GM13977 (cell line): ENCODE results near the gene B4GALT1.

ENCODE experiments used
- DNase-seq: peaks from one replicate; pipeline ENCODE4 v3.0.0; 2012; ENCODE audit warnings: low spot score
- CTCF ChIP-seq: IDR thresholded peaks from 2 replicates; pipeline ENCODE4 v1.5.1; 2012; ENCODE audit warnings: mild to moderate bottlenecking, control low read depth; ENCODE audit not compliant: insufficient read depth; ENCODE audit errors: extremely low read depth, missing control alignments
- in situ Hi-C: fragments of 300-500 bp; cut with MboI; formaldehyde crosslinking; loops from one replicate; pipeline ENCODE4 v1.12.0; 2022; ENCODE audit warnings: low sequenced_read_pairs, low pct_unique_long_range_greater_than_20kb, mixed read lengths, inconsistent platforms; ENCODE audit not compliant: unreplicated experiment

The B4GALT1 gene

GRCh38 chr9:33148367-33149014 lies 18.6 kb downstream of the B4GALT1 start:
- TF ChIP-seq CTCF: no peak
- no peak for DNase-seq
- in situ Hi-C loops: no loop called here

DNA sequence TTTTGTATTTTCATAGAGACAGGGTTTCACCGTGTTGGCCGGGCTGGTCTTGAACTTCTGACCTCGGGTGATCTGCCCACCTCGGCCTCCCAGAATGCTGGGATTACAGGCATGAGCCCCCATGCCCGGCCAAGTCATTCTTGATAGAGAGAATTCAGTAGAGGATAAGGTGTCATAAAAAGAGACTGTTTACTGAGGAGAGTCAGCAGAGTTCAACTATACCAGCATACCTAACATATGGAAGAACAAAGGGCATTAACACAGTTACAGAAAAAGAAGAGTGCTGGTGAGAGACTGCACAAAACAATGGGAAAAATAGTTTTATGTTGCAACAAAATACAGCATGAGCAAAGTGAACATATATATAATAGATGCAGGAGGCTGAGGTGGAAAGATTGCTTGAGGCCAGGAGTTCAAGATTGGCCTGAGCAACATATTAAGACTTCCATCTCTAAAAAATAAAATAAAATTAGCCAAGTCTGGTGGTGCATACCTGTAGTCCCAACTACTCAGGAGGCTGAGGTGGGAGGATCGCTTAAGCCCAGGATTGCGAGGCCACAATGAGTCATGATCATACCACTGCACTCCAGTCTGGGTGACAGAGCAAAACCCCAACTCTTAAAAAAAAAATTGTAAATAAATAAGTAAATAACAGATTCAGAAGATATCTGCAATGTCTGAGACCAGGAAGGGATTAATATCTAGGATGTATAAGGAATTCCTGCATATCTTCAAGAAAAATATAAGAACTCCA lies 19.5 kb downstream of the B4GALT1 start:
- in situ Hi-C loops: no loop called here
- TF ChIP-seq CTCF: no peak
- DNase-seq: no peak

- TF ChIP-seq CTCF: no peak
- in situ Hi-C loops: no loop called here
- DNase-seq: no peak
Measured at GRCh38 chr9:33146298-33146697, 20.8 kb downstream of the B4GALT1 start.

- no peak for TF ChIP-seq CTCF
- no peak for DNase-seq
- in situ Hi-C loops: no loop called here
Measured at GRCh38 chr9:33144551-33144950, 22.6 kb downstream of the B4GALT1 start.

- no peak for DNase-seq
- in situ Hi-C loops: no loop called here
- TF ChIP-seq CTCF: no peak
Measured at GRCh38 chr9:33143241-33143661, 23.9 kb downstream of the B4GALT1 start.

DNA sequence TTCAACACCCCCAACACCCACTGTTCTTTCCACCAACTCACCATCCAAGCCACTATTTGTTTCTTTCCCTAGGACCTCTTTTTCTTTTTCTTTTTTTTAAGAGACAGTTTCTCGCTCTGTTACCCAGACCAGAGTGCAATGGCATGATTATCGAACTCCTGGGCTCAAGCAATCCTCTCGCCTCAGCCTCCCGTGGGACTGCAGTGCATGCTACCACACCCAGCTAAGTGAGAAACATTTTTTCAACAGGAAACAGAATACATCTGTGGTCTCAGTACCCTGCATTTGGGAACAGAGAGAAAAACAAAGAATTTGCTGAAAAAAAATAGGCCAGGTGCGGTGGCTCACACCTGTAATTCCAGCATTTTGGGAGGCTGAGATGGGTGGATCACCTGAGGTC lies 24.6 kb downstream of the B4GALT1 start:
- in situ Hi-C loops: no loop called here
- TF ChIP-seq CTCF: no peak
- DNase-seq: no peak
